Fibroblast of the aortic adventitia (primary cell): ENCODE measurements around the gene RBP7. TPM values are rescaled to one million over a fixed set of nuclear protein-coding genes. Genes with fewer than 3 reads are reported as not detected.
"Not testable (repeated sequence)": the region's sequence is repeated elsewhere in the genome, so short reads cannot be mapped to it uniquely, and the experiment has no call there.

Experiments used
- DNase-seq: peaks from one replicate; pipeline ENCODE4 v3.0.0-alpha.2; 2010; ENCODE audit warnings: low read depth
- H3K4me3 ChIP-seq: 2 replicates; pipeline ENCODE4 v1.5.1; 2011; ENCODE audit warnings: low read depth, mild to moderate bottlenecking, control low read depth, low read length, moderate library complexity
- total RNA-seq: library from RNA; depleted of rRNA; stranded (reverse); fragments of >200 nt; gene quantifications from 2 replicates; pipeline ENCODE4 v1.2.3, GENCODE V29; 2012; ENCODE audit warnings: low replicate concordance
- TF ChIP-seq, protein P1 (sequence below): IDR thresholded peaks from 2 replicates; pipeline ENCODE4 v1.5.1; 2011; ENCODE audit warnings: mild to moderate bottlenecking, low read length, control low read depth, inconsistent platforms; ENCODE audit not compliant: insufficient read depth

The RBP7 gene
- total RNA-seq, 1 donor, result not detected

- TF ChIP-seq, protein P1, sequence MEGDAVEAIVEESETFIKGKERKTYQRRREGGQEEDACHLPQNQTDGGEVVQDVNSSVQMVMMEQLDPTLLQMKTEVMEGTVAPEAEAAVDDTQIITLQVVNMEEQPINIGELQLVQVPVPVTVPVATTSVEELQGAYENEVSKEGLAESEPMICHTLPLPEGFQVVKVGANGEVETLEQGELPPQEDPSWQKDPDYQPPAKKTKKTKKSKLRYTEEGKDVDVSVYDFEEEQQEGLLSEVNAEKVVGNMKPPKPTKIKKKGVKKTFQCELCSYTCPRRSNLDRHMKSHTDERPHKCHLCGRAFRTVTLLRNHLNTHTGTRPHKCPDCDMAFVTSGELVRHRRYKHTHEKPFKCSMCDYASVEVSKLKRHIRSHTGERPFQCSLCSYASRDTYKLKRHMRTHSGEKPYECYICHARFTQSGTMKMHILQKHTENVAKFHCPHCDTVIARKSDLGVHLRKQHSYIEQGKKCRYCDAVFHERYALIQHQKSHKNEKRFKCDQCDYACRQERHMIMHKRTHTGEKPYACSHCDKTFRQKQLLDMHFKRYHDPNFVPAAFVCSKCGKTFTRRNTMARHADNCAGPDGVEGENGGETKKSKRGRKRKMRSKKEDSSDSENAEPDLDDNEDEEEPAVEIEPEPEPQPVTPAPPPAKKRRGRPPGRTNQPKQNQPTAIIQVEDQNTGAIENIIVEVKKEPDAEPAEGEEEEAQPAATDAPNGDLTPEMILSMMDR, result no peak
- no peak overlapping the region for H3K4me3 ChIP-seq
- DNase-seq, result no peak
Observed at GRCh38 chr1:10014016-10014415, 17.0 kb downstream of the RBP7 start.

DNA sequence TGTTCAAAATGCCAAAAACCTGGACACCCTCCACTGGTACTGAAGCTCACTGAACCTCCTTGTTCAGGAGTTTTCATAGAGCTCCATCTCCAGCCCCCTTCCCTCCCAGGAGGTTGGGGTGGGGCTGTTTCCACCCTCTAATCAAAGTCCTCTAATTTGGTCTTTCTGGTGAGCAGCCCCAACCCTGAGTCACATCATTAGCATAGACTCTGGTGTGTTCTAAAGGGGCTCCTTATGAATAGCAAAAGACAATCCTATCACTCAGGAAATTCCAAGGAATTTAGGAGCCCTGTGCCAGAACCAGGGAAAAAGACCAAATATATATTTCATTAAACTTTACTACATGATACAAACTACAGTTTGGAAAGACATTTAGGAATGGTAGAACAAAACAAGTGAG is 22.5 kb downstream of the RBP7 start:
- no peak overlapping the region for H3K4me3 ChIP-seq
- peak; percentile 64 for DNase-seq
- TF ChIP-seq, protein P1, result no peak

DNA sequence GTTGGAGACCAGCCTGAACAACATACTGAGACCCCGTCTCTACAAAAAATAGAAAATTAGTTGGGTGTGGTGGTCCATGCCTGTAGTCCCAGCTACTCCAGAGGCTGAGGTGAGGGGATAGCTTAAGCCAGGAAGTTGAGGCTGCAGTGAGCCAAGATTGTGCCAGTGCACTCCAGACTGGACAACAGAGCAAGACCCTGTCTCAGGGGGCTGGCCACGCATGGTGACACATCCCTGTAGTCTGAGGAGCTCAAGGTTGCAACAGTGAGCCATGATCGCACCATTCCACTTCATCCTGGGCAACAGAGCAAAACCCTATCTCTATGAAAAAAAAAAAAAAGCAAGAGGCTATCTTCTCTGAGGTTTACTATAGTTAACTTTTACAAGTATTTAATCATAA is 23.1 kb downstream of the RBP7 start:
- TF ChIP-seq, protein P1, result no peak
- H3K4me3 ChIP-seq, result no peak overlapping the region
- no peak for DNase-seq

DNA sequence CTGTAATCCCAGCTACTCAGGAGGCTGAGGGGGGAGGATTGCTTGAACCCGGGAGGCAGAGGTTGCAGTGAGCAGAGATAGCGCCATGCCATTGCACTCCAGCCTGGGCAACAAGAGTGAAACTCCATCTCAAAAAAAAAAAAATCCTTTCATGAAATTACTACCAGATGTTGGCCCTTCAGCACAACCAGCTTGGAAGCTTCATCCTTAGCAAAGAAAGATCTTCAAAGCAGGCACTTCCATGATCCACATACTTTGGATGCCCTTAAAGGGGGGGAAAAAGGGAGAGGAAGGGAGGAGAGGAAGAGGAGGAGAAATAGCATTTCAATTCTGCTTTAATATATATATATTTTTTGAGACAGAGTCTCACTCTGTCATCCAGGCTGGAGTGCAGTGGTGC is 23.6 kb downstream of the RBP7 start:
- H3K4me3 ChIP-seq, result not testable (repeated sequence)
- peak; percentile 78 for DNase-seq

GRCh38 chr1:10021992-10022391 is 25.0 kb downstream of the RBP7 start:
- not testable (repeated sequence) for H3K4me3 ChIP-seq, DNase-seq

- no peak for DNase-seq
- TF ChIP-seq, protein P1, result no peak
- H3K4me3 ChIP-seq, result no peak overlapping the region
Observed at GRCh38 chr1:10022656-10023055, 25.6 kb downstream of the RBP7 start.

DNA sequence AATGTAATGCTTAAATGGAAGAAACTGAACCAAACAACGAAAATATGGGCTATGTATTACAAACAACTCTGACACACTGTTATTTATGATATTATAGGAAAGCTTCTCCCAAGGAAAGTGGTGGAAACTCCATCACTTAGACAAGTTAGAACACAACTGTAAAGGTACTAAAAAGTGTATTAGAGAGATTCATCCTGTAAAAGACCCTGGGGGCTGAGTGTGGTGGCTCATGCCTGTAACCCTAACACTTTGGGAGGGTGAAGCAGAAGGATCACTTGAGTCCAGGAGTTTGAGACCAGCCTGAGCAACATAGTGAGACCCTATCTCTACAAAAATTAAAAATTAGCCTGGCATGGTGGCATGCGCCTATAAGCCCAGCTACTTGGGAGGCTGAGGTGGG is 28.3 kb downstream of the RBP7 start:
- TF ChIP-seq, protein P1, result no peak
- DNase-seq, result no peak
- H3K4me3 ChIP-seq, result no peak overlapping the region

GRCh38 chr1:10027027-10027426 is 30.0 kb downstream of the RBP7 start:
- TF ChIP-seq, protein P1, result no peak
- H3K4me3 ChIP-seq, result no peak overlapping the region
- DNase-seq, result no peak

DNA sequence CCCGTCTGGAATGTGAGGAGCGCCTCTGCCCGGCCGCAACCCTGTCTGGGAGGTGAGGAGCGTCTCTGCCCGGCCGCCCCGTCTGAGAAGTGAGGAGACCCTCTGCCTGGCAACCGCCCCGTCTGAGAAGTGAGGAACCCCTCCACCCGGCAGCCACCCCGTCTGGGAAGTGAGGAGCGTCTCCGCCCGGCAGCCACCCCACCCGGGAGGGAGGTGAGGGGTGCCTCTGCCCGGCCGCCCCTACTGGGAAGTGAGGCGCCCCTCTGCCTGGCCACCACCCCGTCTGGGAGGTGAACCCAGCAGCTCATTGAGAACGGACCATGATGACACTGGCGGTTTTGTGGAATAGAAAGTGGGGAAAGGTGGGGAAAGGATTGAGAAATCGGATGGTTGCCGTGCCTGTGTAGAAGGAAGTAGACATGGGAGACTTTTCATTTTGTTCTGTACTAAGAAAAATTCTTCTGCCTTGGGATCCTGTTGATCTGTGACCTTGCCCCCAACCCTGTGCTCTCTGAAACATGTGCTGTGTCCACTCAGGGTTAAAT is 32.0 kb downstream of the RBP7 start:
- H3K4me3 ChIP-seq, DNase-seq: not testable (repeated sequence)
